ENCODE measurements around the gene WIPF2. TPM values are rescaled to one million over a fixed set of nuclear protein-coding genes. Genes with fewer than 3 reads are reported as not detected.

Gene WIPF2
- total and polyA plus RNA-seq, 2 of the 8 experiments (the other 6 are each of a cell fraction or from before 2014, with no cell fraction given) = 6.9 to 25.3 TPM

GRCh38 chr17:40253565-40253964, 34.5 kb downstream of the WIPF2 start:
- no peak overlapping the region for H2AK5ac ChIP-seq (ENCODE audit: low read depth, low read length)
- no peak overlapping the region for H2BK12ac ChIP-seq (ENCODE audit: low read depth, low read length)
- DNase-seq (ENCODE audit: low read depth in 1 of 2, low spot score in 2 of 2) (no peak), FAIRE-seq (no peak)
- no peaks in the 10 kb centered on the region for H3K23me2 ChIP-seq (ENCODE audit: low read depth, low read length)
- no peak overlapping the region for H2BK15ac ChIP-seq (ENCODE audit: low read length)
- H3K9me3 ChIP-seq (ENCODE audit: insufficient read depth in 2 of 2, low read depth in 1 of 2, low read length in 1 of 2) = no peaks in the 10 kb centered on the region
- H3K36me3 ChIP-seq (ENCODE audit: control insufficient read depth in 2 of 4, insufficient read depth in 4 of 4, low read length in 3 of 4) = peaks cover 0 to 7% (median 3%) of the 10 kb centered on the region in 4 experiments; a peak in 5 of 8 replicates
- no peaks in the 10 kb centered on the region for H3K27me3 ChIP-seq (replicated peaks in 1 of 4; ENCODE audit: control insufficient read depth in 3 of 4, extremely low read depth in 1 of 4, insufficient read depth in 3 of 4, low read length in 3 of 4)
- WGBS, 2 experiments (ENCODE audit: extremely low coverage in 1 of 2, insufficient coverage in 1 of 2, insufficient read length in 1 of 2, insufficient replicate concordance in 2 of 2, low coverage in 1 of 2, low lambda C conversion rate in 2 of 2, missing lambda C conversion rate in 1 of 2) = 91% methylated on average over 3 of the region's 3 CpGs; no CpG with 5 or more reads in 1 of the 2 experiments
- ChIA-PET CTCF (ENCODE audit: partially characterized antibody) (no interaction called here), POLR2A (ENCODE audit: partially characterized antibody) (interaction anchor here (0.6 kb wide), 1 partner anchor 120 kb away, joined by 3 read pairs; no protein-coding TSS in a partner anchor)
- H3K27ac ChIP-seq (ENCODE audit: low read depth, low read length) = no peak overlapping the region
- H3K14ac ChIP-seq (ENCODE audit: insufficient read length) = no peak overlapping the region
- H3K23ac ChIP-seq (ENCODE audit: insufficient read length) = no peak overlapping the region
- H4K8ac ChIP-seq (ENCODE audit: extremely low read depth, insufficient read depth, low read length) = no peak overlapping the region
- no peak overlapping the region for H3K4ac ChIP-seq (replicated peaks; ENCODE audit: insufficient read length, low read depth, low read length)
- no peak overlapping the region for H4K5ac ChIP-seq (ENCODE audit: insufficient read length, low read depth, low read length)
- H2BK120ac ChIP-seq (replicated peaks; ENCODE audit: low read depth, low read length) = no peak overlapping the region
- no peak overlapping the region for H3K4me3 ChIP-seq (ENCODE audit: extremely low read depth in 1 of 4, insufficient read depth in 2 of 4, low read depth in 3 of 4, low read length in 4 of 4)
- no peak overlapping the region for H3K18ac ChIP-seq (ENCODE audit: extremely low read depth, low read length)
- H2AFZ ChIP-seq (ENCODE audit: low read length) = no peak overlapping the region
- no peaks in the 10 kb centered on the region for H3K4me1 ChIP-seq (replicated peaks in 1 of 4; ENCODE audit: control insufficient read depth in 3 of 4, insufficient read depth in 4 of 4, low read length in 3 of 4)
- H3K4me2 ChIP-seq (ENCODE audit: insufficient read depth in 1 of 2, low read depth in 2 of 2, low read length in 2 of 2) = no peak overlapping the region
- no peaks in the 10 kb centered on the region for H3K79me1 ChIP-seq (ENCODE audit: low read depth, low read length)
- H3K9ac ChIP-seq (replicated peaks in 1 of 4; ENCODE audit: extremely low read depth in 1 of 4, low read depth in 3 of 4, low read length in 3 of 4) = no peak overlapping the region
- H2BK20ac ChIP-seq (ENCODE audit: low read length) = no peak overlapping the region
- H4K91ac ChIP-seq (replicated peaks; ENCODE audit: insufficient read length, low read length) = no peak overlapping the region
- peaks cover 0 to 19% of the 10 kb centered on the region in 2 experiments; a peak in 1 of 4 replicates for H3K79me2 ChIP-seq (ENCODE audit: control insufficient read depth in 1 of 2, insufficient read depth in 2 of 2, low read length in 2 of 2)
- H3K56ac ChIP-seq (replicated peaks; ENCODE audit: insufficient read length, low read depth, low read length) = no peak overlapping the region
- H4K20me1 ChIP-seq (replicated peaks in 1 of 2; ENCODE audit: control insufficient read depth in 1 of 2, insufficient read depth in 2 of 2, low read length in 2 of 2) = no peaks in the 10 kb centered on the region
- no peak overlapping the region for H2BK5ac ChIP-seq (ENCODE audit: low read depth, low read length)
- no peak for TF ChIP-seq EZH2 (IDR thresholded peaks at IDR 0.05; ENCODE audit: low read depth, low read length, severe bottlenecking)
- TF ChIP-seq HDAC6 (IDR thresholded peaks at IDR 0.05; ENCODE audit: low read depth, low read length) = no peak
- no peak for TF ChIP-seq SP1 (IDR thresholded peaks at IDR 0.05; ENCODE audit: low read depth, low read length)
- TF ChIP-seq POLR2AphosphoS5 (IDR thresholded peaks at IDR 0.05; ENCODE audit: low read depth, low read length) = no peak
- no peak for TF ChIP-seq EGR1 (IDR thresholded peaks at IDR 0.05; ENCODE audit: borderline replicate concordance, low read depth, low read length)
- no peak for TF ChIP-seq CTCF (IDR thresholded peaks at IDR 0.05; ENCODE audit: control extremely low read depth in 1 of 3, insufficient read depth in 1 of 3, low read depth in 1 of 3, low read length in 3 of 3)
- TF ChIP-seq TAF1 (IDR thresholded peaks at IDR 0.05; ENCODE audit: low read depth, low read length) = no peak
- TF ChIP-seq RNF2 (IDR thresholded peaks at IDR 0.05; ENCODE audit: borderline replicate concordance, low read depth, low read length, missing control alignments, poor library complexity, severe bottlenecking) = no peak
- TF ChIP-seq ATF3 (IDR thresholded peaks at IDR 0.05; ENCODE audit: insufficient read depth, low read depth, low read length) = no peak
- TF ChIP-seq NRF1 (IDR thresholded peaks at IDR 0.05; ENCODE audit: low read depth, low read length) = no peak
- no peak for TF ChIP-seq KDM5A (IDR thresholded peaks at IDR 0.05; ENCODE audit: low read length)
